ENCODE measurements around the gene BMF.

The BMF gene

DNA sequence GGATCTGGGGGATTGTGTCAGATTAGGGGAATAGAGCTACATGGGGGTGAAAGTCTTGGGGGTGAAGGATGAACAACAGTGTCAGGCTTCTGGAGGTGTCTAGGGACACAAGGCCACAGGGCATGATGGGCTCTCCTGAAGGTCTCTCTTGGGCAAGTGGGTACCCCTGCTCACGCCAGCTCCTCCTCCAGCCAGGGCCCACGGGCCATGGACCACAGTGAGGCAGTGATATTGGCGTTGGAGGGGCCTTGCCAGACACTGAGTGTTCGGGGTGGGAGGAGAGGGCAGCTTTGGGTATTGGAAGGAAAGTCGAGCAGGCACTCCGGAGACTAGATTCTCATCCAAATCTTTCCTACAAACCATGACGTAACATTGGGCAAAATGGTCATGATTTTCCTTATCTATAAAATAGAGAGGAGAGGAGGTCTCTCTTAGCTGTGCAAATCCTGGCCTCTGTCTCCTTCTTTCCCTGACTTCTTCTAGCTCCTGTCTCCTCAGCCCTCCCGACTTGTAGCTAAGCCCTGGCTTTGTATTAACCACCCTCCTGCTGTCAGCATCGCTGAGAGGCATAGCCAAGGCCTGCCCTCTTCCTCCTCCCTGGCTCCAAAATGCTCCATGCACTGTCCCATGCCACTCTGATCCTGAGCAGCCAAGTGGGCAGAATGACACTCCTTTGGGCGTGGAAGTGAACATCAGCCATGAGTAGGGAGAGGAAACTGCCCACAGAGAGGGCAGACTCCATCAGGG, 45.7 kb downstream of the BMF start:
- DNase-seq, result no peak

- DNase-seq, result no peak
Measured at GRCh38 chr15:40061212-40061901, 47.3 kb downstream of the BMF start.

- no peak for DNase-seq
Measured at GRCh38 chr15:40060236-40060961, 48.3 kb downstream of the BMF start.

GRCh38 chr15:40059821-40060220, 48.9 kb downstream of the BMF start:
- DNase-seq, result no peak

DNA sequence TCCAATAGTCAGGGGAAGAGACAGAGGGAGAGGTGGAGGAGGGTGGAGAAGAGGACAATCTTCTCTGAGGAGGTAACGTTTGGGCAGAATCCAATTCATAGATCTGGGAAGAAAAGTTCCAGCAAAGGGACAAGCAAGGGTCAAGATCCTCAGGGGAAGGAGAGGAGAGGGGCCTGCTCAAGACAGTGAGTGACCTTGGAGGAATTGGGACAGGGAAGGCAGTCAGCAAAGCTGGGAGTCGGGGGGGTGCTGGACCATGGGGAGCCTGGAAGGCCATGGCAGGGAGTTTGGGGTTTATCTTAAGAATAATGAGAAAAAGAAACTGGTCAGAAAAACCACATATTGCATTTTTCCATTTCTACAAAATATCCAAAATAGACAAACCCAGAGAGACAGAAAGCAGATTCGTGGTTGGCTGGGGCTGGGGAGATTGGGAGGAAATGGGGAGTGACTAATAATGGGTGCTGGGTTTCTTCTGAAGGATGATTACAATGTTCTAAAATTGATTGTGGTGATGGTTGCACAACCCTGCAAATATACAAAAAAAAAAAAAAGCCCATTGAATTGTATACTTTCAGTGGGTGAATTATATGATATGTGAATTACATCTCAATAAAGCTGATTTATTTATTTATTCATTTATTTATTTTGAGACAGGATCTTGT, 50.1 kb downstream of the BMF start:
- DNase-seq, result no peak

DNA sequence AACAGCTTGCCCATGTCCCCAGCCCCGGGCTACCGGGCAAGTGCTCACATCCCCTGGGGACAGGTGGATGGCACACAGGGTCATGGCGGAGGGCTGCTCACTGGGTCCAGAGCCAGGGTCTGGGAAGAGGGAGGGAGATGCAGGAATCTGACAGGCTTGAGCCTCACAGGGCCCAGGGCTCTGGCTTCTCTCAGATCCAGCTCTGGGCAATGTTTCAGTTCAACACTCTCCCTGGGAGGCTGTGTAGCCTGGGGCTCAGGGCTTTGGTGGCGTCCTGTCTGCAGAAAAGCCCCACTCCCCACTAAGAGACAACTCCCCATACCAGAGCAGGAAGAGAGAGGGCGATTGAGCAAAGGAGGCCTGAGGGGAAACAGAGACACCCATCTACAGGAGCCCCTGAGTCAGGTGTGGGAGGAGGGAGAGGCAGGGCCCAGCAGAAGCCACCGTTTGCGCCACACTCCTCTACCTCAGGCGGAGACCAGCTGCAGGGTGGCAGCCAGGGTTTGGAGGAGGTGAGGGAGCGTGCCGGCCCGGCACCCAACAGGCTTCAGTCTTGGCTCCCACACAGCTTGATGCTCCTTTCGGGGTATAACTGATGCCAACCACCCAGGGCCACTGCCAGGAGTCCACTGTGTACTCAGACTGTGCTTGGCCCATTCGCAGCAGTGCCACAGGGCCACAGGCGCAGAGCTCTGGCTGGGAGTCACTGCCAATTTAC, 52.9 kb downstream of the BMF start:
- DNase-seq, result no peak

DNA sequence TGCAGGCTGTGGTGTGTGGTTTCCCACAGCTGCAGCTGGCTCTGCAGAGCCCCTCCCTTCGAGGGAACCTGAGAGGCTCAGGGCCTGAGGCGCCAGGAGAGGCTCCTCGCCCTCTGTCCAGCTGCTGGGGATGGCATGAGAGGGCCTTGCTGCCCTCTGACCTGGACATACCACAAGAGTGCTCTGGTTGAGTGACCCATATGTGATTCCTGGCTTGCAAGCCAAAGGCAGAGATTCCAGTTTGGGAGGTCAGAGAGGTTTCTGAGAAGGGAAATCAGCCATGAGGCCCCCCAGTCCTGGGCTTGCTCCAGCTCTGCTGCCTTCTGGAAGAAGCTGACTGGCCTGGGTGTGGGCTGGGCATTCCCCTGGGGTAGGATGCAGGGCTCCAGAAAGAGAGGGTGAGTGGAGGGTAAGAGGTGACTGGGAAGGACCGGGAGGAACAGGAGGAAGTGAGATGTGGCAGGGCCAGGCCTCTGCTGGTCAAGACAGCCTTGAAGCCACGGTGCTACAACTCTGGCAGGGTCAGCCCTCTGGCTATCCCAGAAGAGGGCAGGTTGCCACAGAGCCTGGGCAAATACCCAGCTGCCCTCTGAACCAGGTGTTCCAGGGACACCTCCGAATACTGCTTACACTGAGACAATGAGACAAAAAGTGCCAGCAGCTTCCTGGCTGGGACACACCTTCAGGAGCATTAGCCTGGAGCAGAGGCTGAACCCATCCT, 53.7 kb downstream of the BMF start:
- DNase-seq, result no peak

GRCh38 chr15:40054605-40054854, 54.1 kb downstream of the BMF start:
- no peak for DNase-seq

GRCh38 chr15:40053831-40054604, 54.7 kb downstream of the BMF start:
- DNase-seq, result peak; percentile 38

DNA sequence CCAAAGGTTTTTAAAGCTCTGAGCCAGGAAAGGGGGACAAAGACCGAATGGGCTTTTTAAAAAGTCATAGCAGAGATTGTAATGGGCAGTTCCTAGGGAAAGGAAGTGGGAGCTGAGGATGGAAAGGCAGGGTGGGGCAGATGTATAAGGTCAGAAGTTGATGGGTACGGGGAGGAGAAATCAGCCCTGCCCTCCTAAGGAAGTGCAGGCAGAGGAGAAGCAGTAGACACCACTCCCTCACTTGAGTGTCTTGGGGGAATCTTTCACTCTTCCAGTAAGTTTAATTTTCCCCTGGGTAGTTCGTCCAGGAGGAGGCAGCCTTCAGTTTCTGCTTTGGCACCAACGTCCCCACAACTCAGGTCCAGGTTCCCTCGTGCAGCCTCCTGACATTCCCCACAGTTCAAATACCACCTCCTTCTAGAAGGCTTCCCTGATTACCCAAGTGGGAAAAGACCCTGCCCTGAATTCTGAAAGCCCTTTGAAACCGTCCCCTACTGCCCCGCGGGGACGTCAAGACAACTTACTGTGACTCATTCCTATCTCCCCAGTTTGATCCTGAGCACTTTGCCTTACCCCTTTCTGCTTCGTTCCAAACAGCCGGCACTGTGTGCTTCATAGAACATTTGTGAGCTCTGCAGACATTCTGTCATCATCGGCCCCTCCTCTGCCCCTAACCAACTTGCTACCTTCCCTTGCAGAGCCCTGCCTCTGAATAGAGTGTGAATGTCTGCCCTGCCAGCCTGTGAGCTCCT, 55.4 kb downstream of the BMF start:
- DNase-seq, result no peak

GRCh38 chr15:40052604-40053003, 56.1 kb downstream of the BMF start:
- no peak for DNase-seq

- no peak for DNase-seq
Measured at GRCh38 chr15:40051616-40052415, 56.9 kb downstream of the BMF start.

- no peak for DNase-seq
Measured at GRCh38 chr15:40050788-40051470, 57.8 kb downstream of the BMF start.

- no peak for DNase-seq
Measured at GRCh38 chr15:40048926-40049475, 59.7 kb downstream of the BMF start.

- DNase-seq, result no peak
Measured at GRCh38 chr15:40048211-40048792, 60.4 kb downstream of the BMF start.

DNA sequence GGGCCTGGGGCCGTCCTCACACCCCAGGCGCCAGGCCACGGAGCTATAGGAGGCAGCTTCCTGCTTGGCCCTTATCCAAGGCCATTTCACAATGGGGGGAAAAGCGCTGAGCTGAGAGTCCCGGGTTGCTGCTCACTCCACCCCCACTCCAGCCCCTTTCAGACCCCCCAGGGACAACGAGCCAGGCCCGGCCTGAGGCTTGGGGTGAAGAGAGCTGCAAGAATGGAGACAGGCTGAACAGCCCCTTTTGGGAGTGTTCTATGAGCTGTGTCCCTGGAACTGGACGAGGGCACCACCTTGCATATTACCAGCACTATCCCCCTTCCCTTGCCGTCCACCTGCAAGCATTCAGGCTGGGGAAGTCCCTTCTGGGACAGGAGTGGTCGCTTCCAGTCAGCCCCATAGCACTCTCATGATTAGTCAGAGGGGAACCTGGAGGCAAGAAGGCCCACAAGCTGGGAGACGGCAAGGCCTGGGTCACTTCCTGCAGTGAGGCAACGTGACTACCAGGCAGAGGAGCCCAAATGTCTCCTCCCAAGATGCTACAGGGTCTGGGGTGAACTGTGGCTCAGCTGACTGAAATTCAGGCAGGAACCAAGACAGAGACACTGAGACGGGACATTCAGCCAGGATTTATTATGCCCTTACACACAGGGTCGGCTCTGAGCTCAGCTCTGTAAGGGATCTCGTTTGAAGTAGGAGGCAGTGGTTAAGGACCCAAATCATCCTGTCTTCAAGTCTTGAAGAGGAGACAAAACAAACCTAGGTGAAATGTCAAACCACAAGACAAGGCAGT, 61.1 kb downstream of the BMF start:
- DNase-seq, result peak; percentile 70

GRCh38 chr15:40046721-40047414, 61.8 kb downstream of the BMF start:
- DNase-seq, result no peak
